NT2/D1 (cell line): ENCODE data around the gene SLCO2B1.

Source experiments
- SUZ12 ChIP-seq: IDR thresholded peaks from 2 replicates; pipeline ENCODE4 v1.6.1; 2011; ENCODE audit not compliant: insufficient read length, insufficient read depth; ENCODE audit errors: extremely low read depth
- YY1 ChIP-seq: IDR thresholded peaks from 2 replicates; pipeline ENCODE4 v1.6.1; 2011; ENCODE audit not compliant: insufficient read length, insufficient read depth
- ZNF274 ChIP-seq: IDR thresholded peaks from 2 replicates; pipeline ENCODE4 v1.6.1; 2011; ENCODE audit warnings: mild to moderate bottlenecking, low read depth, low read length

DNA sequence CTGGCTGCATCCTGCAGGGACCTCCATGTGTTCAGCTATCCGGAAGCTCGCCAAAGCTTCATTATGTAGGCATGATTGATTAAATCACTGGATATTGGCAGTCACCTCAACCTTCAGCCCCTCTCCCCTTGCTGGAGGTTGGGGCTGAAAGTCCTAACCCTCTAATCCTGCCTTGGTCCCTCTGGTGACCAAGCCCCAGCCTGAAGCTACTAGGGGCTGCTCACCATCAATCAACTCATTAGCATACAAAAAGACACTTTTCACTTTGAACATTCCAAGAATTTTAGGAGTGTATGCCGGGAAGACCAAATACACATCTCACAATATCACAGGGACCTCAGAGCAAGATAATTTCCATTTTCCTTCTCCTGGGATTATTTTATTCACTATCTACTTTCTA lies 50.9 kb downstream of the SLCO2B1 start:
- no peak for TF ChIP-seq SUZ12
- TF ChIP-seq YY1: no peak
- TF ChIP-seq ZNF274: no peak
